Effector CD8-positive, alpha-beta T cell (primary cell): Measurements from ENCODE around the gene GNE.
"Not testable (repeated sequence)": the region's sequence is repeated elsewhere in the genome, so short reads cannot be mapped to it uniquely, and the experiment has no call there.

Experiments
- DNase-seq: peaks from one replicate; lab custom pipeline; 2025; lab: John Stamatoyannopoulos, UW

The GNE gene

GRCh38 chr9:36273354-36273753, 15.1 kb upstream of the GNE start:
- not testable (repeated sequence) for DNase-seq

GRCh38 chr9:36268007-36268427, 9.8 kb upstream of the GNE start:
- no peak for DNase-seq

- no peak for DNase-seq
These were observed 6.6 kb upstream of the GNE start for GRCh38 chr9:36264896-36265295.

- DNase-seq = no peak
These were observed 5.4 kb upstream of the GNE start for GRCh38 chr9:36263683-36264082.

GRCh38 chr9:36258996-36259533, 817 bp upstream of the GNE start:
- DNase-seq = no peak

GRCh38 chr9:36251428-36251827, 6.8 kb downstream of the GNE start:
- no peak for DNase-seq

- DNase-seq = no peak
These were observed 8.2 kb downstream of the GNE start for GRCh38 chr9:36250079-36250478.

GRCh38 chr9:36249189-36249588, 9.1 kb downstream of the GNE start:
- no peak for DNase-seq

- not testable (repeated sequence) for DNase-seq
These were observed 10.2 kb downstream of the GNE start for GRCh38 chr9:36248061-36248460.

- DNase-seq = no peak
These were observed 10.9 kb downstream of the GNE start for GRCh38 chr9:36247356-36247755.

GRCh38 chr9:36245906-36246305, 12.3 kb downstream of the GNE start:
- no peak for DNase-seq

GRCh38 chr9:36239675-36240074, 18.6 kb downstream of the GNE start:
- DNase-seq = not testable (repeated sequence)

- not testable (repeated sequence) for DNase-seq
These were observed 19.0 kb downstream of the GNE start for GRCh38 chr9:36239205-36239604.

GRCh38 chr9:36237230-36237629, 21.0 kb downstream of the GNE start:
- no peak for DNase-seq

- no peak for DNase-seq
These were observed 35.8 kb downstream of the GNE start for GRCh38 chr9:36222449-36222848.

- no peak for DNase-seq
These were observed 36.6 kb downstream of the GNE start for GRCh38 chr9:36221667-36222066.

GRCh38 chr9:36218411-36218901, 39.8 kb downstream of the GNE start:
- no peak for DNase-seq

GRCh38 chr9:36218011-36218410, 40.2 kb downstream of the GNE start:
- no peak for DNase-seq

GRCh38 chr9:36217256-36217968, 40.8 kb downstream of the GNE start:
- DNase-seq = no peak

- DNase-seq = no peak
These were observed 43.7 kb downstream of the GNE start for GRCh38 chr9:36214571-36214970.

GRCh38 chr9:36213989-36214388, 44.3 kb downstream of the GNE start:
- DNase-seq = no peak

GRCh38 chr9:36213387-36213786, 44.9 kb downstream of the GNE start:
- DNase-seq = no peak

GRCh38 chr9:36211510-36211909, 46.7 kb downstream of the GNE start:
- DNase-seq = no peak

GRCh38 chr9:36210722-36211121, 47.5 kb downstream of the GNE start:
- no peak for DNase-seq
